Parathyroid adenoma (tissue), 2 donors: ENCODE results near the gene SPOCK1.

Source experiments
- H2AFZ ChIP-seq: fragments of 300-600 bp; sonication (generic); one replicate; pipeline ENCODE4 v1.7.0; 2017; ENCODE audit warnings: antibody characterized with exemption, mild to moderate bottlenecking
- H3K27ac ChIP-seq: fragments of 300-600 bp; sonication (generic); one replicate; pipeline ENCODE4 v1.7.0; 2017
- H3K27me3 ChIP-seq: fragments of 300-600 bp; sonication (generic); one replicate; pipeline ENCODE4 v1.7.0; 2017; ENCODE audit warnings: low read length; ENCODE audit not compliant: control insufficient read depth, insufficient read depth
- H3K36me3 ChIP-seq: fragments of 300-600 bp; sonication (generic); one replicate; pipeline ENCODE4 v1.7.0; 2017; ENCODE audit warnings: low read length; ENCODE audit not compliant: control insufficient read depth, insufficient read depth
- H3K4me1 ChIP-seq: fragments of 300-600 bp; sonication (generic); one replicate; pipeline ENCODE4 v1.7.0; 2017; ENCODE audit warnings: control low read depth
- H3K4me2 ChIP-seq: fragments of 300-600 bp; sonication (generic); one replicate; pipeline ENCODE4 v1.7.0; 2017; ENCODE audit warnings: low read length
- H3K4me3 ChIP-seq: fragments of 300-600 bp; sonication (generic); one replicate; pipeline ENCODE4 v1.7.0; 2017; ENCODE audit warnings: low read depth, low read length
- H3K79me2 ChIP-seq: fragments of 300-600 bp; sonication (generic); one replicate; pipeline ENCODE4 v1.7.0; 2017; ENCODE audit warnings: control low read depth
- H3K9ac ChIP-seq: fragments of 300-600 bp; sonication (generic); one replicate; pipeline ENCODE4 v1.7.0; 2017; ENCODE audit warnings: mild to moderate bottlenecking
- H3K9me3 ChIP-seq: fragments of 300-600 bp; sonication (generic); one replicate; pipeline ENCODE4 v1.7.0; 2017; ENCODE audit warnings: low read length; ENCODE audit not compliant: control insufficient read depth
- CTCF ChIP-seq: fragments of 300-600 bp; sonication (generic); IDR thresholded peaks from one replicate; pipeline ENCODE4 v1.7.0; 2017; ENCODE audit warnings: antibody characterized with exemption, mild to moderate bottlenecking
- donor health status: primary hyperparathyroidism.

The SPOCK1 gene

GRCh38 chr5:137347865-137348264, 151.3 kb downstream of the SPOCK1 start:
- no peak overlapping the region for H3K4me3 ChIP-seq
- no peaks in the 10 kb centered on the region for H3K4me1 ChIP-seq
- H3K27ac ChIP-seq = no peak overlapping the region
- TF ChIP-seq CTCF = no peak
- H3K27me3 ChIP-seq = no peaks in the 10 kb centered on the region
- H3K79me2 ChIP-seq = no peaks in the 10 kb centered on the region
- no peak overlapping the region for H2AFZ ChIP-seq
- H3K9ac ChIP-seq = no peak overlapping the region
- no peak overlapping the region for H3K4me2 ChIP-seq
- H3K36me3 ChIP-seq = no peaks in the 10 kb centered on the region
- H3K9me3 ChIP-seq = no peaks in the 10 kb centered on the region

GRCh38 chr5:137346281-137346680, 152.8 kb downstream of the SPOCK1 start:
- TF ChIP-seq CTCF = no peak
- H3K27ac ChIP-seq = no peak overlapping the region
- H3K9me3 ChIP-seq = no peaks in the 10 kb centered on the region
- no peak overlapping the region for H3K4me2 ChIP-seq
- H3K4me1 ChIP-seq = no peaks in the 10 kb centered on the region
- no peak overlapping the region for H3K9ac ChIP-seq
- no peaks in the 10 kb centered on the region for H3K79me2 ChIP-seq
- H3K4me3 ChIP-seq = no peak overlapping the region
- no peaks in the 10 kb centered on the region for H3K36me3 ChIP-seq
- no peak overlapping the region for H2AFZ ChIP-seq
- no peaks in the 10 kb centered on the region for H3K27me3 ChIP-seq

- Histone ChIP-seq H2AFZ (no peak overlapping the region), H3K4me2 (no peak overlapping the region), H3K9ac (no peak overlapping the region), H3K4me1 (no peaks in the 10 kb centered on the region), H3K79me2 (no peaks in the 10 kb centered on the region), H3K4me3 (no peak overlapping the region), H3K27ac (no peak overlapping the region), H3K36me3 (no peaks in the 10 kb centered on the region), H3K9me3 (no peaks in the 10 kb centered on the region), H3K27me3 (no peaks in the 10 kb centered on the region)
- TF ChIP-seq CTCF = no peak
These were observed 153.7 kb downstream of the SPOCK1 start for GRCh38 chr5:137345396-137345795.

- H3K4me3 ChIP-seq = no peak overlapping the region
- H3K27ac ChIP-seq = no peak overlapping the region
- H3K9ac ChIP-seq = no peak overlapping the region
- H3K79me2 ChIP-seq = no peaks in the 10 kb centered on the region
- H3K4me2 ChIP-seq = no peak overlapping the region
- no peak overlapping the region for H2AFZ ChIP-seq
- no peaks in the 10 kb centered on the region for H3K36me3 ChIP-seq
- no peaks in the 10 kb centered on the region for H3K27me3 ChIP-seq
- H3K4me1 ChIP-seq = no peaks in the 10 kb centered on the region
- no peaks in the 10 kb centered on the region for H3K9me3 ChIP-seq
- peak; percentile 86 for TF ChIP-seq CTCF
These were observed 154.3 kb downstream of the SPOCK1 start for GRCh38 chr5:137344723-137345322.

GRCh38 chr5:137344021-137344420, 155.1 kb downstream of the SPOCK1 start:
- H3K27me3 ChIP-seq = no peaks in the 10 kb centered on the region
- H3K9me3 ChIP-seq = no peaks in the 10 kb centered on the region
- H3K4me1 ChIP-seq = no peaks in the 10 kb centered on the region
- H3K36me3 ChIP-seq = no peaks in the 10 kb centered on the region
- H3K27ac ChIP-seq = no peak overlapping the region
- no peak overlapping the region for H3K9ac ChIP-seq
- H2AFZ ChIP-seq = no peak overlapping the region
- H3K4me3 ChIP-seq = no peak overlapping the region
- TF ChIP-seq CTCF = no peak
- H3K79me2 ChIP-seq = no peaks in the 10 kb centered on the region
- H3K4me2 ChIP-seq = no peak overlapping the region
